Cardiac muscle cell (in vitro differentiated cells and primary cell): Measurements from ENCODE around the gene NPR2. TPM values are rescaled to one million over a fixed set of nuclear protein-coding genes. Genes with fewer than 3 reads are reported as not detected.

Experiments used
- DNase-seq, 2 donors: peaks; one replicate each; pipeline versions ENCODE4 v3.0.0 to v3.0.0-alpha.2; 2010 to 2017; ENCODE audit warnings: low read depth in 1 of 2, low spot score in 1 of 2
- H3K27ac ChIP-seq: fragments of 200-600 bp; sonication (generic); 2 replicates; pipeline ENCODE4 v1.5.1; 2016
- H3K27me3 ChIP-seq: fragments of 200-600 bp; sonication (generic); 2 replicates; pipeline ENCODE4 v1.6.0; 2016; ENCODE audit warnings: control low read depth
- H3K36me3 ChIP-seq: fragments of 200-600 bp; sonication (generic); 2 replicates; pipeline ENCODE4 v1.5.1; 2016; ENCODE audit warnings: control low read depth
- H3K4me1 ChIP-seq: fragments of 200-600 bp; sonication (generic); 2 replicates; pipeline ENCODE4 v1.8.1; 2017; ENCODE audit warnings: low read depth, mild to moderate bottlenecking, mixed run types
- H3K4me3 ChIP-seq: fragments of 200-600 bp; sonication (generic); 2 replicates; pipeline ENCODE4 v1.5.1; 2016; ENCODE audit warnings: mild to moderate bottlenecking
- H3K9me3 ChIP-seq: fragments of 200-600 bp; sonication (generic); 2 replicates; pipeline ENCODE4 v1.5.1; 2017; ENCODE audit warnings: low read depth, mild to moderate bottlenecking, control low read depth
- polyA plus RNA-seq: library from polyadenylated mRNA; unstranded; fragments of >200 nt; fragmentation: Nextera tagmentation; extraction: Ambion mirVana; gene quantifications from 2 replicates; pipeline ENCODE4 v1.2.1, GENCODE V29; 2016
- total RNA-seq: library from RNA; depleted of rRNA; stranded (reverse); fragments of >200 nt; gene quantifications from 2 replicates; pipeline ENCODE4 v1.2.3, GENCODE V29; 2016
- TF ChIP-seq, protein P1 (sequence below): IDR thresholded peaks from 2 replicates; pipeline ENCODE4 v1.5.1; 2012; ENCODE audit warnings: low read depth, mild to moderate bottlenecking, low read length

Gene NPR2
- total and polyA plus RNA-seq, 2 experiments from 2014 or later = 12.6 to 13.2 TPM

DNA sequence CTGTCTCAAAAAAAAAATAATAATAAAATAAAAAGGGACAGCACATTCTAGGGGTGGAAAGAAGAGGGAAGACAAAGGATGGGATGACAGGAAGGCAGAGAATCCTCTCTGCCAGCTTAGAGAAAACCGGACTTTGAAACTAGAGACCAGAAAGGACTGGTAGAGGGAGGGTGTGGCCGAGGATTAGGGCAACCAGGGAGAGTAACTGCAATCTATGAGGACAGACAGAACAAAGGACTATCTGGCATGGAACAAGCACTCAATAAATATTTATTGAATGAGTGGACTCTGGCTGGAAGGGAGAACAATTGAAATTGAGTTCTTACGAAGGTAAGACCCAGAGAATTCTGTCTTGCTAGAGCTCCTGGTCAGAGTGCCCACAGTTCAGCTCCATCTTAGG is 44.8 kb upstream of the NPR2 start:
- TF ChIP-seq, protein P1, sequence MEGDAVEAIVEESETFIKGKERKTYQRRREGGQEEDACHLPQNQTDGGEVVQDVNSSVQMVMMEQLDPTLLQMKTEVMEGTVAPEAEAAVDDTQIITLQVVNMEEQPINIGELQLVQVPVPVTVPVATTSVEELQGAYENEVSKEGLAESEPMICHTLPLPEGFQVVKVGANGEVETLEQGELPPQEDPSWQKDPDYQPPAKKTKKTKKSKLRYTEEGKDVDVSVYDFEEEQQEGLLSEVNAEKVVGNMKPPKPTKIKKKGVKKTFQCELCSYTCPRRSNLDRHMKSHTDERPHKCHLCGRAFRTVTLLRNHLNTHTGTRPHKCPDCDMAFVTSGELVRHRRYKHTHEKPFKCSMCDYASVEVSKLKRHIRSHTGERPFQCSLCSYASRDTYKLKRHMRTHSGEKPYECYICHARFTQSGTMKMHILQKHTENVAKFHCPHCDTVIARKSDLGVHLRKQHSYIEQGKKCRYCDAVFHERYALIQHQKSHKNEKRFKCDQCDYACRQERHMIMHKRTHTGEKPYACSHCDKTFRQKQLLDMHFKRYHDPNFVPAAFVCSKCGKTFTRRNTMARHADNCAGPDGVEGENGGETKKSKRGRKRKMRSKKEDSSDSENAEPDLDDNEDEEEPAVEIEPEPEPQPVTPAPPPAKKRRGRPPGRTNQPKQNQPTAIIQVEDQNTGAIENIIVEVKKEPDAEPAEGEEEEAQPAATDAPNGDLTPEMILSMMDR = no peak
- no peaks in the 10 kb centered on the region for H3K9me3 ChIP-seq
- H3K4me3 ChIP-seq = peak overlapping the region; percentile 75
- peaks cover 16% of the 10 kb centered on the region for H3K4me1 ChIP-seq
- no peaks in the 10 kb centered on the region for H3K27me3 ChIP-seq
- no peak for DNase-seq
- H3K27ac ChIP-seq = no peak overlapping the region
- H3K36me3 ChIP-seq = peaks cover 31% of the 10 kb centered on the region

DNA sequence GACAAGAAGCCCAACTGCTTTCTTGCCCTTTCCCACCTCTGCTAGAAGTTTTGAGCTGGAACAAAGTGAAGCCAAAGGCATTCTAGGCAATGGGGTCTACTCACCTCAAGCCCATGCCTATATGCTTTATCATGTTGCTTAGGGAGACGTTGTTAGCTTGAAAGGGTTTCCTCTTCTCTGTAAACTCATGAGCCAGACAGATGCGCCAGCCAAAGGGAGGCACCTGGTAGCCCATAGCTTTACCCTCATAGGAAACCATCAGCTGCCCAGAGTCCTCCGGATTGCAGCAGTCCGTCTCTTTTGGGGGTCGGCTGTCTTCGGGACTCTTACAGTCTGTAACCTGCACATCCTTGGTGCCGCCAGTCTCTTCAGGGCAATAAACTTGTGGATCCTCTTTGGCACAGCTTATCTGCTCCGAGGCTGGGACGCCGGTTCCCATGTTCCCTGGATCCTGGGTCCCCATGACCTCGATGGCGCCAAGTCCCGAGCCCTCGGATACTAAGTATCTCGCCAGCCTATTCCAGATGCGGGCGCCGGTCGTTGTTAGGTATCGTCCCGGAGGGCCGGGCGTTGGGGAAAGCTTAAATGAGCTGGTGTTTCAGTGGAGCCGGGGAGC is 43.0 kb upstream of the NPR2 start:
- Histone ChIP-seq H3K36me3 (peaks cover 26% of the 10 kb centered on the region), H3K4me3 (peak overlapping the region; percentile 75), H3K27me3 (no peaks in the 10 kb centered on the region), H3K9me3 (no peaks in the 10 kb centered on the region), H3K4me1 (peaks cover 16% of the 10 kb centered on the region), H3K27ac (peak overlapping the region; percentile 97)
- TF ChIP-seq, protein P1 = no peak
- DNase-seq = no peak

DNA sequence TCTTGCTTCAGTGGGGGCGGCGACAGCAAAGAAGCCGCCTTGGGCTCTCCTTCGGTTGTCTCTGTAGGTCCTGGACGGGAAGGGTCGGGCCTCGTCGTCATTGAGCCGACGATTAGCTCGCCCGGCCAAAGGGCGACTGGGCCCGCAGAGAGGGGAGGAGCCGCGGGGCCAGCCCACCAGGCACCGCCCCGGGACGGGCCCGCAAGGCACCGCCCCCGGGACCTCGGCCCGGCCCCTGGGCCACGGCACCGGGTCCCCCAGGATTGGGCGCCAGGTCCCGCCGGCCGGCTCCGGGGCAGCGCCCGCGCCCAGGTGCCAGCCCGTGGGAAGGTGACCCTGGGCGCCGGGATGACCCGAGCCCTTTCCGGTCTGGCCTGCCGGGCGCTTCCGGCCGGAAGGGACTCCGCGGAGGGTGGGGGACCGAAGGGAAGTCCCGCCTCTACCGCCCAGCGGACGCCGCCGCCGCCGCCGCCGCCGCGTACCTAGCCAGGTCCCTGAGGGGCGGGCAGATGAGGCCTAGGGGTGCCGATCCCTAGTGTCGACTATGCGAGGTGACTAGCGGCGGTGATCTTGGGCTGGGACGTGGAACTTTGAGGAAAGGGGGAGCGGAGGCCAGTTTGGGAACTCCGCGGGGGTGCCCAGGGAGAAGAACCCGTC is 42.4 kb upstream of the NPR2 start, which contains the start of the genes GBA2 and RGP1:
TSS of gene GBA2 (minus strand) at position 371 of the 657 bp plus-strand sequence. CDS start 524 bp downstream, outside the sequence.
TSS of gene RGP1 (plus strand) at position 430 of the 657 bp plus-strand sequence. CDS start 469 bp downstream, outside the sequence.
- peak; percentile 73 to 91 for DNase-seq
- H3K27ac ChIP-seq = peak within 1 kb of the TSS; percentile 97
- H3K9me3 ChIP-seq = no peaks in the 10 kb centered on the region
- peaks cover 23% of the 10 kb centered on the region for H3K36me3 ChIP-seq
- TF ChIP-seq, protein P1 = no peak
- H3K4me3 ChIP-seq = peak within 1 kb of the TSS; percentile 75
- H3K4me1 ChIP-seq = peaks cover 16% of the 10 kb centered on the region
- no peaks in the 10 kb centered on the region for H3K27me3 ChIP-seq

DNA sequence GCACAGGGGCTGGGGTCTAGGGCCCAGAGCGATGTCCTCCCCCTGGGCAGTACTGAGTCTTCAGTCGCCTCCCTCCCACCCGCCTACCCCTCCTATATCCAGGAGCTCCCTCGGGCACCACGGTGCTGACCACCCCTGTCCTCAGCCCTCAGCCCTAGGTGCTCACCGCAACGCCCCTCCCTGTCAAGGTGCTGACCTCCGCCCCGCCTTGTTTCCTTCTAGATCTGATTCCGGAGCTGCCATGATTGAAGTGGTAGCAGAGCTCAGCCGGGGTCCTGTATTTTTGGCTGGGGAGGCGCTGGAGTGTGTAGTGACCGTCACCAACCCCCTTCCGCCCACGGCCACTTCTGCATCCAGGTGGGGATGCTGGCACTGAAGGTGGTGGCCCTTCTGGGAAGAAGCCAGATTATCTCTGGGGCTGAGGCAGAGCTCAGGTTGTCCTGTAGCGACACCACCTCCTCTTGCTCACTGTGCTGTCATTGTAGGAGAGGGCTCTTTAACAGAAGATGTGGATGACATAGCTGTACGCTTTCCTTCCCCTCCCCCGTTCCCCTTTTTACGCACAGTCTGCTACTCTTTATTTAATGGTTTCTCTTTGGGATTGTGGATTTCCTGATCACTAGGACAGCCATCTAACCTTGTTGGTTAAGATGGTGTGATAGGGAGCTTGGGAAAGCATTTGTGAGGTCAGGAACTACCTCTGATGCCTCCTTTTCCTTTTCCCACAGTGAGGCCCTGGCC is 41.7 kb upstream of the NPR2 start:
- peak overlapping the region; percentile 75 for H3K4me3 ChIP-seq
- no peaks in the 10 kb centered on the region for H3K27me3 ChIP-seq
- TF ChIP-seq, protein P1 = no peak
- peaks cover 16% of the 10 kb centered on the region for H3K4me1 ChIP-seq
- DNase-seq = peak in 1 of 2 donors; percentile 45
- peak overlapping the region; percentile 97 for H3K27ac ChIP-seq
- no peaks in the 10 kb centered on the region for H3K9me3 ChIP-seq
- peaks cover 18% of the 10 kb centered on the region for H3K36me3 ChIP-seq

DNA sequence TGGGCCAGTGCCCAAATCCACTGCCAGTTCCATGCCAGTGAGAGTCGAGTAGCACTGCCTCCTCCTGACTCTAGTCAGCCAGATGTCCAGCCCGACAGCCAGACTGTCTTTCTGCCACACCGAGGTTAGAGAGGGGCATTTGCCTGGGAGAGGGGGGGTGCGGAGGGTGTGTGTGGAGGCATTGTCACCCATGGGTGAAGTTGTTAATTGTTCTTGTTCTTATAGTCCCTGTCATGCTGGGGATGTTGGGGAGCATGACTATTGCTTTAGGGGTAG is 41.2 kb upstream of the NPR2 start:
- no peak for DNase-seq
- TF ChIP-seq, protein P1 = no peak
- Histone ChIP-seq H3K9me3 (no peaks in the 10 kb centered on the region), H3K27me3 (no peaks in the 10 kb centered on the region), H3K27ac (peak overlapping the region; percentile 97), H3K36me3 (peaks cover 18% of the 10 kb centered on the region), H3K4me3 (peak overlapping the region; percentile 75), H3K4me1 (peaks cover 16% of the 10 kb centered on the region)
